ENCODE measurements around the gene PLPPR1. TPM values are rescaled to one million over a fixed set of nuclear protein-coding genes. Genes with fewer than 3 reads are reported as not detected.

PLPPR1 gene
- total RNA-seq, 1 experiment from 2014 or later, result not detected

DNA sequence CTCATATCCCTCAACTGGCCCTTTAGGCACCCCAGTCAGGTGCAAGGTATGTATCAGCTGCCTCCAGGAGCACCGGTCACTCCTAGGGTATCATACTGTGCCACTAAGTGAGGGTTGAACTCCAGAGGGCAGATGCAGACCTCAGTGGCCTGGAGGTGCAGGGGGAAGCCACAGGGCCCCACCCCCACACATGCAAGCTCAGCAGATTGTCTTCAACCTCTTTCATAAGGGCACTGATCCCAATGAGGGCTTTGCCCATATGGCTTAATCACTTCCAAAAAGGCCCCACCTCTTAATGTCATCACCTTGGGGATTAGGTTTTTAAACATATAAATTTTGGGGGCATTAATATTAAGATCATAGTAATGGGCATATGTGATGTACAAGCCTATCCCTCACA lies 328.1 kb downstream of the PLPPR1 start:
- no TSS peak for BruUV-seq (replicated peaks)
- H3K4me3 Mint-ChIP-seq (ENCODE audit: low read depth, unreplicated experiment), result no peak overlapping the region
- no peak overlapping the region for H3K27ac Mint-ChIP-seq (ENCODE audit: unreplicated experiment)
- peaks cover 33% of the 10 kb centered on the region for H3K4me1 Mint-ChIP-seq (ENCODE audit: low read depth, unreplicated experiment)
- CTCF ChIA-PET, result no interaction called here
- TF ChIP-seq, protein P1, sequence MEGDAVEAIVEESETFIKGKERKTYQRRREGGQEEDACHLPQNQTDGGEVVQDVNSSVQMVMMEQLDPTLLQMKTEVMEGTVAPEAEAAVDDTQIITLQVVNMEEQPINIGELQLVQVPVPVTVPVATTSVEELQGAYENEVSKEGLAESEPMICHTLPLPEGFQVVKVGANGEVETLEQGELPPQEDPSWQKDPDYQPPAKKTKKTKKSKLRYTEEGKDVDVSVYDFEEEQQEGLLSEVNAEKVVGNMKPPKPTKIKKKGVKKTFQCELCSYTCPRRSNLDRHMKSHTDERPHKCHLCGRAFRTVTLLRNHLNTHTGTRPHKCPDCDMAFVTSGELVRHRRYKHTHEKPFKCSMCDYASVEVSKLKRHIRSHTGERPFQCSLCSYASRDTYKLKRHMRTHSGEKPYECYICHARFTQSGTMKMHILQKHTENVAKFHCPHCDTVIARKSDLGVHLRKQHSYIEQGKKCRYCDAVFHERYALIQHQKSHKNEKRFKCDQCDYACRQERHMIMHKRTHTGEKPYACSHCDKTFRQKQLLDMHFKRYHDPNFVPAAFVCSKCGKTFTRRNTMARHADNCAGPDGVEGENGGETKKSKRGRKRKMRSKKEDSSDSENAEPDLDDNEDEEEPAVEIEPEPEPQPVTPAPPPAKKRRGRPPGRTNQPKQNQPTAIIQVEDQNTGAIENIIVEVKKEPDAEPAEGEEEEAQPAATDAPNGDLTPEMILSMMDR (IDR thresholded peaks at IDR 0.05; ENCODE audit: unreplicated experiment), result no peak
- H3K27me3 Mint-ChIP-seq (ENCODE audit: unreplicated experiment), result no peaks in the 10 kb centered on the region
- H3K36me3 Mint-ChIP-seq (ENCODE audit: insufficient read depth, unreplicated experiment), result no peaks in the 10 kb centered on the region
- no peaks in the 10 kb centered on the region for H3K9me3 Mint-ChIP-seq (ENCODE audit: low read depth, unreplicated experiment)
- DNase-seq, result no peak
- intact Hi-C loops (cut with micrococcal nuclease; ENCODE audit: unreplicated experiment), result no loop called here

DNA sequence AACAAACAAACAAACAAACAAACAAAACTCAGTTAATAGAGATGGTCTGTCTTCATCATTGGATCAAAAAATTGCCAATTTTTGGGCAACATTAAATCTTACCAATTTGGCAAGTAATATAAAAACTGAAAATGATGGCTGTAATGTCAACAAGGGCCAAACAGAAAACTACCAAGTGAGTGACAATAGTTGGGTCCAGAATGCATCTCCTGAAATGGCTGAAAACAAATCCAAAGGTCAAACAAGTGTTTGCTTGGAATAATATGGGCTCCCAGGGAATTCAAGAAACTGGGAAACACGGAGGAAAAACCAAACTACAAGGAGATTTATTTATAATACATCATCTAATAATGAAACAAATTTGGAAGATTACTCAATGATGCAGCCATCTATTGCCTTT lies 331.2 kb downstream of the PLPPR1 start:
- Mint-ChIP-seq H3K27ac (ENCODE audit: unreplicated experiment) (no peak overlapping the region), H3K9me3 (ENCODE audit: low read depth, unreplicated experiment) (no peaks in the 10 kb centered on the region), H3K27me3 (ENCODE audit: unreplicated experiment) (no peaks in the 10 kb centered on the region), H3K36me3 (ENCODE audit: insufficient read depth, unreplicated experiment) (no peaks in the 10 kb centered on the region), H3K4me1 (ENCODE audit: low read depth, unreplicated experiment) (peaks cover 22% of the 10 kb centered on the region), H3K4me3 (ENCODE audit: low read depth, unreplicated experiment) (no peak overlapping the region)
- TF ChIP-seq, protein P1 (IDR thresholded peaks at IDR 0.05; ENCODE audit: unreplicated experiment), result no peak
- CTCF ChIA-PET, result no interaction called here
- DNase-seq, result no peak
- BruUV-seq (replicated peaks), result no TSS peak
- intact Hi-C loops (cut with micrococcal nuclease; ENCODE audit: unreplicated experiment), result no loop called here

DNA sequence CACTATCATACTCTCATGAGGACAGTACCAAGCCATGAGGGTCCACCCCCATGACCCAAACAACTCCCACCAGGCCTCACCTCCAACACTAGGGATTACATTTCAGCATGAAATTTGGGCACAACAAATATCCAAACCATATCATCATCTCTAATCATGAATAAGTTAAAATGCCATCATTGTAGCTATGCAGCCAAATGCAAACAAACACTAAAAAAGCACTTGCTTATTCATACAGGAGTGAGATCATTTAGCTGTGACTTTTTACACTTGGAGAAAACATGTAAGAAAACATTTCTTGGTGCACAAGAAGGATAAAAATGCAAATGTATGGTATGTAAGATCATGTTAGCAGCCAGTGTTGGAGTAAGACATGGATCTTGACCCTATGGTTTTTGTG lies 332.1 kb downstream of the PLPPR1 start:
- H3K27ac Mint-ChIP-seq (ENCODE audit: unreplicated experiment), result no peak overlapping the region
- CTCF ChIA-PET, result no interaction called here
- H3K36me3 Mint-ChIP-seq (ENCODE audit: insufficient read depth, unreplicated experiment), result peaks cover 5% of the 10 kb centered on the region
- no peaks in the 10 kb centered on the region for H3K9me3 Mint-ChIP-seq (ENCODE audit: low read depth, unreplicated experiment)
- H3K27me3 Mint-ChIP-seq (ENCODE audit: unreplicated experiment), result no peaks in the 10 kb centered on the region
- TF ChIP-seq, protein P1 (IDR thresholded peaks at IDR 0.05; ENCODE audit: unreplicated experiment), result no peak
- peaks cover 15% of the 10 kb centered on the region for H3K4me1 Mint-ChIP-seq (ENCODE audit: low read depth, unreplicated experiment)
- no peak overlapping the region for H3K4me3 Mint-ChIP-seq (ENCODE audit: low read depth, unreplicated experiment)
- intact Hi-C loops (cut with micrococcal nuclease; ENCODE audit: unreplicated experiment), result no loop called here
- no TSS peak for BruUV-seq (replicated peaks)
- no peak for DNase-seq

DNA sequence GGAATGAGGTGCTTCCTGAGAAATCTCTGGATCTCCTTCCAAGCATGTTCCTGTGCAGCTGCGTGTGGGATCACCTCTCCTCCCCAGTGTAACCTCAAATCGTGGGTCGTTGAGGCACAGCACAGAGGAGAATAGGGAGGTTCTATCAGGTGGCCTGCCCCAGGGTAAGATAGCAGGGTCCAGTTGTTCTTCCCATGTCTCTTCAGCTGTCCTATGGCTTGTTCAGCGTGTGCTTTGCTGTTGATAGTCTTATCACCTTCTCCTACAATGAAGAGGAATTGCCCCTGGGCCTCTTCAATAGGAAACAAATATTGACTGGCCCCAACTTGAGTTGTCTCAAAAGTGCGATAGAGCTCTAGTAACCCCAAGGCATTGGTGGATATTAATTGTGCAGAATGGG lies 333.9 kb downstream of the PLPPR1 start:
- no TSS peak for BruUV-seq (replicated peaks)
- intact Hi-C loops (cut with micrococcal nuclease; ENCODE audit: unreplicated experiment), result no loop called here
- CTCF ChIA-PET, result no interaction called here
- peaks cover 5% of the 10 kb centered on the region for H3K36me3 Mint-ChIP-seq (ENCODE audit: insufficient read depth, unreplicated experiment)
- no peaks in the 10 kb centered on the region for H3K9me3 Mint-ChIP-seq (ENCODE audit: low read depth, unreplicated experiment)
- H3K27ac Mint-ChIP-seq (ENCODE audit: unreplicated experiment), result no peak overlapping the region
- H3K4me1 Mint-ChIP-seq (ENCODE audit: low read depth, unreplicated experiment), result peaks cover 24% of the 10 kb centered on the region
- H3K27me3 Mint-ChIP-seq (ENCODE audit: unreplicated experiment), result no peaks in the 10 kb centered on the region
- DNase-seq, result no peak
- TF ChIP-seq, protein P1 (IDR thresholded peaks at IDR 0.05; ENCODE audit: unreplicated experiment), result no peak
- H3K4me3 Mint-ChIP-seq (ENCODE audit: low read depth, unreplicated experiment), result no peak overlapping the region
